Aorta (tissue), 5 donors: ENCODE measurements around the gene FGF8. TPM values are rescaled to one million over a fixed set of nuclear protein-coding genes. Genes with fewer than 3 reads are reported as not detected.
A peak's percentile ranks its signal among the peaks of the same experiment; 100 is the strongest.

ENCODE experiments used
- ATAC-seq: fragments of 200-7000 bp; cut with Tn5 transposase; one replicate; pipeline ENCODE4 v1.9.1; 2022; ENCODE audit warnings: moderate library complexity; ENCODE audit not compliant: low FRiP score
- DNase-seq, 2 donors: peaks; one replicate each; pipeline ENCODE4 v3.0.0-alpha.2; 2020
- H3K27ac ChIP-seq, 2 donors: one replicate each; pipeline ENCODE4 v1.5.1; 2013; ENCODE audit warnings: low read length in 2 of 2, mild to moderate bottlenecking in 2 of 2, moderate library complexity in 2 of 2, control low read depth in 1 of 2, inconsistent platforms in 1 of 2, low read depth in 1 of 2
- H3K27me3 ChIP-seq, 2 donors: one replicate each; pipeline ENCODE4 v1.6.1; 2013; ENCODE audit warnings: control low read depth in 1 of 2, low read length in 1 of 2, mild to moderate bottlenecking in 1 of 2, moderate library complexity in 1 of 2; ENCODE audit not compliant: insufficient read depth in 2 of 2, control insufficient read depth in 1 of 2
- H3K36me3 ChIP-seq, 2 donors: one replicate each; pipeline ENCODE4 v1.6.1; 2013; ENCODE audit warnings: control low read depth in 1 of 2, low read length in 1 of 2, mild to moderate bottlenecking in 1 of 2; ENCODE audit not compliant: insufficient read depth in 2 of 2, control insufficient read depth in 1 of 2
- H3K4me1 ChIP-seq, 2 donors: one replicate each; pipeline ENCODE4 v1.6.1; 2013; ENCODE audit warnings: low read length in 2 of 2, control low read depth in 1 of 2, mild to moderate bottlenecking in 1 of 2, moderate library complexity in 1 of 2; ENCODE audit not compliant: insufficient read depth in 2 of 2, control insufficient read depth in 1 of 2
- H3K4me3 ChIP-seq, 2 donors: one replicate each; pipeline ENCODE4 v1.5.1; 2013; ENCODE audit warnings: low read length in 2 of 2, control low read depth in 1 of 2, mild to moderate bottlenecking in 1 of 2
- H3K9me3 ChIP-seq: one replicate; pipeline ENCODE4 v1.6.1; 2013; ENCODE audit warnings: mild to moderate bottlenecking, low read length; ENCODE audit not compliant: control insufficient read depth
- WGBS, 2 donors: extraction: QIAGEN DNeasy Blood & Tissue Kit; methylation state at CpG; one replicate each; pipeline ENCODE4 v1.1.7; 2013; 5-methylcytosine and 5-hydroxymethylcytosine counted together
- intact Hi-C, 2 donors: fragments of 100-400 bp; cut with DNase I; formaldehyde crosslinking; loops; one replicate each; pipeline versions ENCODE4 v1.14.2 to v1.15.0; 2022
- polyA plus RNA-seq, 2 donors: library from polyadenylated mRNA; stranded (reverse); fragments of 200-250 nt; gene quantifications; one replicate each; pipeline ENCODE4 v1.2.3, GENCODE V29; 2013
- total RNA-seq, 2 donors: library from RNA; stranded (reverse); fragmentation: NEBNext Ultra II Directional; extraction: Animal tissue kit (Norgen Biotek cat#: 25700); gene quantifications; one replicate each; pipeline ENCODE4 v1.2.1, GENCODE V29; 2021
- donor health status: healthy with polysubstance abuse.
- donor health status: Bipolar disorder and iron deficiency.
- donor health status: DM: no; HTN: no; CAD: no.
- donor health status: DM: no; HTN: no; CAD: no.
- donor health status: DM: yes; HTN: yes; CAD: no.

FGF8 gene
- total and polyA plus RNA-seq, 4 donors, result not detected

GRCh38 chr10:101779544-101780186 lies 3.8 kb upstream of the FGF8 start:
- Histone ChIP-seq H3K4me3 (no peak overlapping the region), H3K27me3 (no peaks in the 10 kb centered on the region), H3K27ac (no peak overlapping the region), H3K4me1 (no peaks in the 10 kb centered on the region), H3K36me3 (no peaks in the 10 kb centered on the region), H3K9me3 (no peaks in the 10 kb centered on the region)
- DNase-seq (peak; percentile 87 to 95), ATAC-seq (peak; percentile 82)
- intact Hi-C loops, result loop anchor here (2.0 to 5.0 kb wide), 4 partner anchors 177 to 562 kb away; no protein-coding TSS in a partner anchor
- 2 to 3% methylated on average over 50 to 51 of the region's 51 CpGs for WGBS, 2 donors

GRCh38 chr10:101778781-101779543 lies 3.0 kb upstream of the FGF8 start:
- Histone ChIP-seq H3K9me3 (no peaks in the 10 kb centered on the region), H3K27ac (no peak overlapping the region), H3K4me3 (no peak overlapping the region), H3K4me1 (no peaks in the 10 kb centered on the region), H3K36me3 (no peaks in the 10 kb centered on the region), H3K27me3 (no peaks in the 10 kb centered on the region)
- intact Hi-C loops, result no loop called here
- peak; percentile 59 to 79 for DNase-seq
- ATAC-seq, result no peak
- whole genome bisulfite sequencing, 2 donors, result 11 to 12% methylated on average over 57 to 58 of the region's 58 CpGs

GRCh38 chr10:101778151-101778780 lies 2.4 kb upstream of the FGF8 start:
- intact Hi-C loops, result no loop called here
- ATAC-seq, result no peak
- WGBS, 2 donors, result 79 to 85% methylated on average over 12 of the region's 12 CpGs
- H3K36me3 ChIP-seq, result no peaks in the 10 kb centered on the region
- peak in 1 of 2 donors; percentile 47 for DNase-seq
- no peaks in the 10 kb centered on the region for H3K27me3 ChIP-seq
- no peaks in the 10 kb centered on the region for H3K4me1 ChIP-seq
- no peak overlapping the region for H3K27ac ChIP-seq
- no peaks in the 10 kb centered on the region for H3K9me3 ChIP-seq
- no peak overlapping the region for H3K4me3 ChIP-seq

- Histone ChIP-seq H3K9me3 (no peaks in the 10 kb centered on the region), H3K4me3 (no peak overlapping the region), H3K27ac (no peak overlapping the region), H3K4me1 (no peaks in the 10 kb centered on the region), H3K27me3 (no peaks in the 10 kb centered on the region), H3K36me3 (no peaks in the 10 kb centered on the region)
- DNase-seq (peak in 1 of 2 donors; percentile 44), ATAC-seq (no peak)
- intact Hi-C loops, result no loop called here
- WGBS, 2 donors, result 92 to 93% methylated on average over 3 of the region's 3 CpGs
These were observed 1.8 kb upstream of the FGF8 start for GRCh38 chr10:101777619-101778145.

GRCh38 chr10:101776161-101776817 lies 375 bp upstream of the FGF8 start:
- 7 to 9% methylated on average over 31 to 73 of the region's 74 CpGs for WGBS, 2 donors
- Histone ChIP-seq H3K36me3 (no peaks in the 10 kb centered on the region), H3K4me1 (no peaks in the 10 kb centered on the region), H3K4me3 (no peak overlapping the region), H3K9me3 (no peaks in the 10 kb centered on the region), H3K27me3 (no peaks in the 10 kb centered on the region), H3K27ac (no peak overlapping the region)
- DNase-seq (no peak), ATAC-seq (no peak)
- intact Hi-C loops, result no loop called here

- Histone ChIP-seq H3K9me3 (no peaks in the 10 kb centered on the region), H3K4me1 (no peaks in the 10 kb centered on the region), H3K4me3 (no peak overlapping the region), H3K27me3 (no peaks in the 10 kb centered on the region), H3K36me3 (no peaks in the 10 kb centered on the region), H3K27ac (no peak overlapping the region)
- 9 to 10% methylated on average over 32 of the region's 32 CpGs for WGBS, 2 donors
- DNase-seq, result no peak
- intact Hi-C loops, result no loop called here
- no peak for ATAC-seq
These were observed 1.2 kb downstream of the FGF8 start for GRCh38 chr10:101774589-101775272.

- Histone ChIP-seq H3K9me3 (no peaks in the 10 kb centered on the region), H3K4me1 (no peaks in the 10 kb centered on the region), H3K27ac (no peak overlapping the region), H3K27me3 (no peaks in the 10 kb centered on the region), H3K36me3 (no peaks in the 10 kb centered on the region), H3K4me3 (no peak overlapping the region)
- ATAC-seq, result no peak
- intact Hi-C loops, result no loop called here
- no peak for DNase-seq
- 16 to 22% methylated on average over 13 of the region's 13 CpGs for WGBS, 2 donors
These were observed 1.9 kb downstream of the FGF8 start for GRCh38 chr10:101773923-101774588.
